Stimulated activated CD8-positive, alpha-beta memory T cell treated with anti-CD3 and anti-CD28 coated beads, Interleukin-4, amount 100 ng/mL, for 48 hours (primary cell): Measurements from ENCODE around the gene DCHS1.
"Not testable (repeated sequence)": the region's sequence is repeated elsewhere in the genome, so short reads cannot be mapped to it uniquely, and the experiment has no call there.

Experiments used
- DNase-seq: peaks from one replicate; pipeline ENCODE4 v3.0.0-alpha.2; 2020

The DCHS1 gene

DNA sequence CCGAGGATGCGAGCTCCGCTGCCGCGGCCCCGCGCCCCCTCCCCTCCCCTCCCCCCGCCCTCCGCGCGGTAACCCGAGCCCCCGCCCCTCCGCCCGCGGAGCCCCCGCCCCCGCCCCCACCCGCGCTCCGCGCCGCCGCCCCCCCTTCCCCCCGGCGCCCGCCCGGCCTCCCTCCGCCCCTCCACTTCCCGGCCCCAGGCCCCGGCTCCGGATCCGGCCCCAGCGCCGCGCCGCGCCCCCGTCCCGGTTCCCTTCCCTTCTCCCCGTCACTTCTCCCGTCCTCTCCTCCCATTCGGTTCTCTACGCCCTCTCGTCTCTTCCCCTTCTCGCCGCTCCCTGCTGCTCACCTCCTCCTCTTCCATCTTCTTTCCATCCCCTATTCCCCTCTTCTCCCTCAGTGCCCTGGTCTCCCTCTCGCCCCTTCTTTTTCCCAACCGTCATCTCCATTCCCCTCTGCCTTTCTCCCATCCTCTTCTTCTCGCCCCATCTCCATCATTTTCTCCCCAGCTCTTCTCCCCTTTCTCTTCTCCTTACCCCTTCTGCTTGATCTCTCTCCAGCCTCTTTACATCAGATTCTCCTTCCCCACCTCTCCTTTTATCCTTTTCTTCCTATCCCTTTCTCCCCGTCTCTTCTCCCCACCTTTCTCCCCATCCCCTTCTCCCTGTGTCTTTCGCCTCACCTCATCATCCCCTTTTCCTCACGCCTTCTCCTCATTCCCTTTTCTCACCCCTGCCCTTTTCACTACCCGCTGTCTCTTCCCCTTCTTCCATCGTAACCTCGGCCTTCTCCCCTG is at the start of gene DCHS1:
TSS of gene DCHS1 (minus strand) at position 20 of the 794 bp plus-strand sequence. CDS start 14,196 bp downstream, outside the sequence.
- DNase-seq = no peak

GRCh38 chr11:6703247-6704063 is 47.8 kb upstream of the DCHS1 start:
- no peak for DNase-seq

- not testable (repeated sequence) for DNase-seq
Measured at GRCh38 chr11:6701955-6702354, 46.3 kb upstream of the DCHS1 start.

- no peak for DNase-seq
Measured at GRCh38 chr11:6695377-6695776, 39.8 kb upstream of the DCHS1 start.

GRCh38 chr11:6694229-6694535 is 38.6 kb upstream of the DCHS1 start:
- DNase-seq = no peak

DNA sequence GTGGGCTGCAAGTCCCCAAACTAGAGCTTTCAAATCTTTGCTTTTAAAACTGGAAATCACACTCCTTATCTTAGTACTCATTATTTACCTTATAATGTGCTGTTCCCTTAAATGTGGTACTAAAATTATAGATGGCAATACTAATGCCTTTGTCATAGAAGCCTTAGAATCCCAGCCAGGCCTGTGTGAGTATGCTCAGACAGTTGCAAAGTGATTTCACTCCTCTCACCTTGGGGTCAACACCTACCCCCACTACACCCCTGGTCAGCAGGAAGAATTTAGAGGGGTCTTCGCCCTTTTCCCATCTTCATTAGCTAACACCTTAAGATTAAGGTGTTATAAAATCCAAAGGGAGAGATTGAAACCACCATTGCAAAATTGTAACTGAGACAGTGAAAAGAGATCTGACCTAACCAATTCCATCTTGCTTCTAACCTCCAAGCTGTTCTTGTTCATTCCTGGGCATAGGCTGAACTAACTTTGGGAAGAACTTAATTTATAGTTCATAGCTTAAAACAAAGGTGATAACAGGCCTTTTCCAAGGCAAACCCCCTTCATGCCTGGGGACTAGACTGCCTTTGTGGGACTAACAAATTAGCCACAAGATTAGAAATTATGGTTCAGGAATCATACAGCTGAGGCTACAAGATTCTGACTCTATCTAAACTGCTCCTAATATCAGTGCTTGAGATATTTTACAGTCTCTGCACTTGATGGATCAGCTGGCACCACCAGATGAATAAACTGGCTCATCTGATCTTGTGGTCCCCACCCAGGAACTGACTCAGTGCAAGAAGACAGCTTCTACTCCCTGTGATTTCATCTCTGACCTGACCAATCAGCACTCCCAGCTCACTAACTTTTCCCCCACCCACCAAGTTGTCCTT is 38.0 kb upstream of the DCHS1 start:
- DNase-seq = peak; percentile 68

- no peak for DNase-seq
Measured at GRCh38 chr11:6692128-6692527, 36.5 kb upstream of the DCHS1 start.

DNA sequence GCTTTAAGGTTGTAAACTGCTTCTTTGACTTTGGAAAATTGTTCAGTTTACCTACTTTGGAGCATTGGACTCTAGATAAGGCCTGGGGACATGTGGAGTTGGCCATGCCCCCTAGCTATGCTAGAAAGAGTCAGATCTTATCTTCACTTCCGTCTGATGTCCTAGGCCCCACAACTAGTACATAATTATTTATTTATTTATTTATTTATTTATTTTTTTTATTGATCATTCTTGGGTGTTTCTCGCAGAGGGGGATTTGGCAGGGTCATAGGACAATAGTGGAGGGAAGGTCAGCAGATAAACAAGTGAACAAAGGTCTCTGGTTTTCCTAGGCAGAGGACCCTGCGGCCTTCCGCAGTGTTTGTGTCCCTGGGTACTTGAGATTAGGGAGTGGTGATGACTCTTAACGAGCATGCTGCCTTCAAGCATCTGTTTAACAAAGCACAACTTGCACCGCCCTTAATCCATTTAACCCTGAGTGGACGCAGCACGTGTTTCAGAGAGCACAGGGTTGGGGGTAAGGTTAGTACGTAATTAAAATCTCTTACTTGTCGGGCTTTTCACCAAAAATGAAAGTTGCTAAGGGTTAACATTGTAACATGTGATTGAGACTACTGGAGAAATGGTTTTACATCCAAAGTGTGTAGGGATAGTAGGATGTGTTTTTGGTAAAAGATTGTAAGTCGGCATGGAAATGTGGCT is 35.0 kb upstream of the DCHS1 start:
- DNase-seq = not testable (repeated sequence)

DNA sequence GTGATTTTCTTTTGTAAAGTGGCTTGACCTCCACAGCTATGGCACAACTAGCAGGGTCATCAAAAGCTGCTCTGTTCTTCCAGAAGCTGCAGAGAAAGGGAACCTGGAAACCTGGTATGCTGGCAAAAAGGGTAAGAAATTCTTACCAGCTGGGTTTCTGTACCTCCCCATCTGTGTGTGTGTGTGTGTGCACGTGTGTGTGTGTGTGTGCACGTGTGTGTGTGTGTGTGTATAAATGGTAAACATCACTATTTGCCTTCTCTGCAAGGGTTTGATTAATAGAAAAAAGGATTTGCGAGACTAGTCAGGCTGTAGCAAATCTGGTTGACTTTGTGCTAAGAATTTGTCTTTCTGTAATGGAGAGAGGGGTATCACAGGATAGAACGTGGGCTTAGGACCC is 32.3 kb upstream of the DCHS1 start:
- DNase-seq = no peak

- no peak for DNase-seq
Measured at GRCh38 chr11:6686006-6686405, 30.4 kb upstream of the DCHS1 start.

- DNase-seq = not testable (repeated sequence)
Measured at GRCh38 chr11:6684068-6684467, 28.5 kb upstream of the DCHS1 start.

DNA sequence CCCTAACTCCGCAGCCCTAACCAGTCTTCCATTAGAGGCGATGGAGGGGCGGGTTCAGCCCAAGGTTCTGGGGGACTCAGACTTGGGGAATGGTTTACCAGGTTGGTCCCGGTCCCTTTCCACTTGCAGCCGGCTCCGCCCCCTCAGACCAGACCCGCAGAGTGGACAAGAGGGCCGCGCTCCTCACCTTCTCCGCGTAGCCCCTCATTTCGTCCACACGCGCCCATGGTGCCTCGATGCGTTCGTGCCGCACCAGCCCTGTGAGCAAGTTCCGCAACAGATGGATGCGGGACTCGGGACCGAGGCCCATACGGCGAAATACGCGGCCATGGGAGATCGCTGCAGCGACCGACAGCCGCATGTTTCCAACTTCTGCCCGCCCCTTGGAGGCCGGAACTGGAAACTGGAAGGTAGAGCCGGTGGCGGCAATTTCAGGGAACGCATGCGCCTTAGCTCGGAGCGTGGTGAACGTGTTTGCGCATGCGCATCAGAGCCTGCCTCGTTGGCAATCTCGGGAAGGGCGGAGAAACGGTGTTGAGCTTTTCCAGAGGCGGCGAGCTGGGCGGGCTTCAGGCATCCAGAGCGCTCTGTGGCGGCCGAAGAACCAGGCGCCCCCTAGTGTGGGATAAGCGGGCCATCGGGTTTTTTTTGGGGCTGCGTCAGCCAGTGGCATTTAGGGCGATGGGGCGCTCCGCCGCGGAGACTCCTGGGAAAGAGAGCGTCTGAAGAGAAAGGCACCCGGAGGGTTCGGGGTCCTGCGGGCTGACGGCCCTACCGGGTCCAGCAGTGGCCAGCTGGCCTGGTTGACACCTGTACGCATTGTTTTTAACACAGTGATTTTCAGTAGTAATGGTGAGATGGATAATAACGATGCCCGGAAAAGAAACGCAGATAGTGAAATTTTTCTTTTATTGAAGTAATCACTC is 27.6 kb upstream of the DCHS1 start, which contains the start of gene MRPL17:
TSS of gene MRPL17 (minus strand) at position 405 of the 926 bp plus-strand sequence. CDS start at position 361, 44 bp downstream.
- peak; percentile 98 for DNase-seq

DNA sequence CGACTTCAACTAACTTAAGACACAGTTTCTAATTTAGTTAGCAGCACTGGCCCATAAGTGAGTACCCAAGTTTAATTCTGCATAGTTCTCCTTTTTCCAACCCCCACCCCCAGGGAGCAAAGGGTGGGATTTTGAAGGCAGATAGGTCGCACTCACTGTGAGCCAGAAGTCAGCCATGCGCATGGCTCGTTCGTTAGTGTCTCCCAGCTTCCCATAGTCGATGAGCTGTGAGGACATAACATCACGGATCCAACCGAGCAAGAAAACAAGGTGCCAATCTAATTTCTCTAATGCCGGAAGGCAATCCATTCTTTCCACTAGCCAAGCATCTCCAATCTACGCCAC is 27.0 kb upstream of the DCHS1 start:
- no peak for DNase-seq

DNA sequence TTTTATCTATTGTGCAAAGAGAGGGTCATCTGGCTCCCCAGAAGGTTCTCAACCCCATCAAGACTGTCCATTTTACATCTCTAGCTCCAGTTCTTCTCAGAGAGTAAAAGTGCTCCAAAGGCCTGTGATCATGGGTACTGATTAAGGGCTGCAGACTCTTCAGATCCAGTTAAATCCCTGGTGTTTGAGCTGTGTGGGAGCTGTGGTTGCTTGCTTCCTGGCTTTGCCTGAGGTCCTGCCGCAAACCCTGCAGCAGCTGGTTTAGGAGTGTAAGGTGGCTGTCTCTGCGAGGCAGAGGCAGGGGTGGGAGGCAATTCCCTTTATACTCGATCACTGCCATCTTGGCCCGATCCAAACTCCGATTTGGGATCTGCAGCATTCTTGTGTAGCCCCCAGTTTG is 26.3 kb upstream of the DCHS1 start:
- no peak for DNase-seq

DNA sequence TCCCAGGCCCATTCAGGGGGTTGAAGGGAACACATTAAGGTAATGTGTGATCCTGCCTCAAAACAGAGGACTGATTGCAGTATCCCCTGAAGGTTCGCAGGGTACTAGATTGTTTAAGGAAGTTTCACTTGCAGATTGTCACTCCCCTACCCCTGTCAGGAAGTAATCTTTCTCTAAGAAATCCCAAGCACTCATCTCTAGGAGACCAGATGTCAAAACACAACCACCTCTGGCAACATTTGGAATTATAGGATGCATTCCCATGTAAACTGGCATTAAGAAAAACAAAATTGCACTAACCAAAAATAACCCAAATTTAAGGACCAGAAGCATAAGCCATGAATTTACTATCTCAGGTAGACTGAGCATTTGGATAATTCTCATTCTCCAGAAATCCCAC is 25.9 kb upstream of the DCHS1 start:
- DNase-seq = no peak

DNA sequence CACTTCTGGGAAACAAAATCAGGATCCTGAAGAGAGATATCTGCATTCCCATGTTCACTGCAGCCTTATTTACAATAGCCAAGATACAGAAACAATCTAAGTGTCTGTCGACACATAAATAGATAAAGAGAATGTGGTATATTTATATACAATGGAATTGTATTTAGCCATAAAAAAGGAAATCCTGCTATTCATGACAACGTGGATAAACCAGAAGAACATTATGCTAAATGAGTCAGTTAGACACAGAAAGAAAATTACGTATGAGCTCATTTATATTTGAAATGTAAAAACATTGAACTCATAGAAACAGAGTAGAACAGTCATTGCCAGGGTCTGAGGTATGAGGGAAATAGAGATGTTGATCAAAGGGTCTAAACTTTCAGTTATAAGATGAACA is 21.4 kb upstream of the DCHS1 start:
- DNase-seq = no peak

GRCh38 chr11:6674862-6675261 is 19.3 kb upstream of the DCHS1 start:
- DNase-seq = no peak

GRCh38 chr11:6674219-6674597 is 18.6 kb upstream of the DCHS1 start:
- no peak for DNase-seq

DNA sequence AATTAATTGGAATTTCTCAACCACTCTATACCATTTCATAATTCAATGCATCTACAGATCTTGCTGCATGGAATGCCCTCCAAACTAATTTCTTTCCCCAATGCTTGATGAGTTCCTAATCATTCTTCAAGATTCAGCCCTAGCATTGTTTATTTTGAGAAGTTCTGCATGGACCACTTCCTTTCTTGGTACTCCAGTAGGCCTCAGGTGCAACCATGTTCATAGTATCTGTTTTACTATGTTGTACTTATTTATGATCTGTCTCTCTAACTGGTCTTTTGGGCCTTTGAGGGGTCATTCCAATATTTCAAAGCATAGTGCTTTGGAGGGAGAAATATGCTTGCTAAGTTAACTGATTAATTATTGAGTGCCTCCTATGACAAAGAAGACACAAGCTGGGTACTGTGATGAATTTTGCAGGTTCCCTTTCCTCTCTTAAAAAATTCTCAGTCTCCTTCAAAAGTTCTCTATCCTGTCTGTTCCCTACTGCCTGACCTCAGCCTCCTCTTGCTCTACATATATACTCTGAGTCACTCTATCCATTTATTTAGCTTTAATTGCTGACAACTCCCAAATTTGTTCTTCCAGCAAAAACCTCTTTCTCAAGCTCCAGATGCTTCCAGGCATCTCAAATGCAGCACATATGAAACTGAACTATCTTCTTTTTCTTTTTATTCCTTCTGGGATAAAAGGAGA is 18.1 kb upstream of the DCHS1 start:
- no peak for DNase-seq

GRCh38 chr11:6671991-6672390 is 16.4 kb upstream of the DCHS1 start:
- DNase-seq = no peak
